GM19043 (cell line): ENCODE results near the gene DNM3.

Source experiments
- ATAC-seq: cut with Tn5 transposase; IDR thresholded peaks from one replicate; pipeline ENCODE4 v1.9.1; 2021; ENCODE audit warnings: low read depth; ENCODE audit not compliant: unreplicated experiment

Gene DNM3

GRCh38 chr1:172398970-172399755 is 557.9 kb downstream of the DNM3 start:
- ATAC-seq, result no peak

DNA sequence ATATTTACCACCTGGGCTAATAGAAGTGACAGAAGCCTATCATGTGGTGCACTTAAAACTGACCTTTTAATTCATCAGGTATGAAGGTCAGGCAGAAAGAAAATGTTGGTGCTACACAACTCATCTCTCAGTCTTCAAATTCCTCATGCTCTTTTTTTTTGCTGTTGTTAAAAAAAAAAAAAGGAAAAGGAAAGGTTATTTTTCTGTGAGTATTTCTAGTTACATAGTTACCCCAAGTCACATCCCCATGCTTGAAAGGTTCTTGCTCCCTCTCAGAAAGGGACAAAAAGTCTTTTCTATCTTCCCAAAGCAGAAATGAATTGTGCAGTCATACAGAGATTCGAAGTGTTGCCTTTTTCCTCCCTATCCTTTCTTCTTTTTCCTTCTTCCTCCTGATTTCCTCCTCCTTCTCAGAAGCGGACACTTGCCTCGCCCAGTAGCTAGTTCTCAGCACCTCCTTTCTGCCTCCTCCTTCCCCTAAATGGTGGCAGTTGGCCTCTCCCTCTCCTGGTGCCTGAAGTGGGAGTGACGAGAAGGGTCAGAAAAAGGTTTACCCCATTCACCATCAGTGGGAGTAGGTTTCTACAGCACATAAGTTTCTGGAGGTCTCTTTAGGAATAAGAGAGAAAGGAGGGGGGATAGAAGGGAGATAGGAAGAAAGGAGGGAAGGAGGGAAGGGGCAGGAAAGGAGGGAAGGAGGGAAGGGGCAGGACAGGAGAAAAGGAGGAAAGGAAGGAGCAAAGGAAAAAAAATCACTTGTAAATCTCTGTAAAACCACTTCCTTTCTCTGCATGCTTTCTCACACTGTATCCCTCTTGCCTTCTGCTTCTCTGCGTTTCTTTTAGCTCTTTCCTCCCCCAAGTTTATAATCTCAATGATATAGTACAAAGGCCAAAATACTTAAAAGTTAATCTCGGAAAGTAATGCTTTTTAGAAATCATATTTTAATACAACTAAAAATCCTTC is 558.7 kb downstream of the DNM3 start:
- ATAC-seq, result no peak

GRCh38 chr1:172400722-172401105 is 559.4 kb downstream of the DNM3 start:
- ATAC-seq, result no peak

DNA sequence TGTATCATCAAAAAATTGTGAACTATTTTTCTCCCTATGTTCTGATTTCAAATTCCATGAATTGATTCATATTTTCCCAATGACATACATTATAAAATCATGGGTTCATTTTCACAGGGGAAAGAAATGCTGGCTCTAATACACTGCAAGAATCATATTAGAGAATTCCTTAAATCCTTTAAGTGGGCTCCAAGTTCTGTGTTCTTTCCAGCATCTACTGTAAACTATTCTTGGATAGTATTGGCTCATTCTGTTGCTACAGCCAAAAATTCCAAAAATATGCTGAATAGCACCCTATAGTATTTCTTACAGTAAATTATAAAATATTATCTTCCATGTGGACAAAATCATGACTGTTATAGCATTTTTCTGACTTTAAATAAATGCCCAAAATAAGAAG is 560.2 kb downstream of the DNM3 start:
- no peak for ATAC-seq

DNA sequence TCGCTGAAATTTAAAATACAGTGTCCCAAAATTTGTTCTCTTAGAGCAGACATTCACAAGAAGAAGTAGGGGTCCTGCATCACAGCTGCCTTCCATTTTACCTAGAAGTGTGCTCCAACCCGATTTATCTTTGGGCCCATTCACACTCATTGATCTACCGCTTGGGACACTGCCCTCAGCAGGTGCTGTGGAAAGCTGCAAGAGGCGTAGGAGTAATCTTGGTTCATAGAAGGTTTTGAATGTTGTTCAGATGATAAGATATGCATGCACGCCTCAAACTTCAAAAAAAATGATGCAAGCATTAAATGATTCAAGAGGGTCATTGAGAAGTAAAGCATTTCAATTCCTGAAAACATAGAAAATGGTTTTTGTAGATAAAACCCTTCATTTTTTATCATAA is 560.6 kb downstream of the DNM3 start:
- no peak for ATAC-seq

DNA sequence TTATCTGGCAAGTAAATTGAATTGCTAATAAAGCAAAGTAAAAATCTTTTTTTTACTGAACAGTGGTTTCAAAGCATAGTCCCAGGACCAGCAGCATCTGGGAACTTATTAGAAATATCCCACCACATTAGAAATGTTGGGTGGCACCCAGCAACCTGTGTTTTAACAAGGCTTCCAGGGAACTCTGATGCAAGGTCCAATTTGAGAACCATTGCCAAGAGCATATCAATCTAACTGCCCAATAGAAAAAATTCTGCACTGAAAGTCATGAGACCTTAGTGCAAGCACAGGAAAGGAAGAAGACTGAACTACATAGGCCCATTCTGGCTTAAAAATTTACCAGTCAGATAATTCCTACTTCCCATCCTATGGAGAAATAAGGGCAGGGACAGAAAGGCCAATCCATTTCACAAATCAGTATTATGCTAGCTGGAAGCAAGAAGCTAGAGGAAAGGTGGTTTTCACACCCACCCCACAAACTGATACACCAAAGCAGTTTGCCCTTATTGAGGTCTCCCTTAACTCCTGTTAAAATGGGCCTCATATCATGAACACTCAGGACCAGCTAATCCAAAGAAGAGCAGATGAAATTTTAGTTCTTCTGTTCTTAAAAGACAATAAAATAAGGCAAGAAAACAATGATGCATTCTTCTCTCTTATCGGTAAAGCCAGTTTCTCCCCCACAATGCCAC is 561.7 kb downstream of the DNM3 start:
- ATAC-seq, result no peak

DNA sequence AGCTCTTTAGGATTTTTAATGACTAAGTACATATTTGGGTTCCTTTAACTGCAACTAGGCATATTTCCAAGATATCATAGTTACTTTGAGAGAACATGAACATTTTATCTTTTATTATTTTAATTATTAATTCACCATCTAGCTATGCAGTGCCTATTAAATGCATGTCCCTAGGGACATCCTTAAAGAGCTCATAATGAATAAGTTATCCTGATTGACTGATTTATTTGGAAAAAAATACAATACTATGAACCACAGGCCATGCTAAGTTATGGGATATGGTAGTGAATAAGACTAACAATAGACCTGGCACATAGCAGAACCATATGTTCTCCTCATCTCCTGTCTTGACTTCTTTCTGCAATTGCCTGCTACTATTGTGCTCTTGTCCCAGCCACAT is 562.8 kb downstream of the DNM3 start:
- no peak for ATAC-seq

DNA sequence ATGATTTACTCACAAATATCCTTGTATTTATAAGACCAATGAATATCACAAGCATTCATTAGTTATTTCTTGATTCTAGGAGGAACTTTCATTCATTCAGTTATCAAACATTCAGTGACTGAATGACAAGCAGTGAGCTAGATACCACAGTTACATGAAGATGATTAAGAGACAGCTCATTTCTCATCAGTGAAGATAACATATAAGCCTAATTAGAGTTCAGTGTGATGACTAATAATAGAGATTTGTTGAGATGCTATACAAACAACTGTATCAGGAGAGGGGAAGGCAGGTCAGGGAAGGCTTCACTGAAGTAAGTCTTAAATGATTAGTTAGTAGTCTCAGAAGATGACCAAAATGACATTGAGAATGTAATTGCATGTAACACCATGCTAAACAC is 564.6 kb downstream of the DNM3 start:
- no peak for ATAC-seq

GRCh38 chr1:172406968-172407367 is 565.7 kb downstream of the DNM3 start:
- ATAC-seq, result no peak

- no peak for ATAC-seq
Measured at GRCh38 chr1:172408958-172409357, 567.7 kb downstream of the DNM3 start.

DNA sequence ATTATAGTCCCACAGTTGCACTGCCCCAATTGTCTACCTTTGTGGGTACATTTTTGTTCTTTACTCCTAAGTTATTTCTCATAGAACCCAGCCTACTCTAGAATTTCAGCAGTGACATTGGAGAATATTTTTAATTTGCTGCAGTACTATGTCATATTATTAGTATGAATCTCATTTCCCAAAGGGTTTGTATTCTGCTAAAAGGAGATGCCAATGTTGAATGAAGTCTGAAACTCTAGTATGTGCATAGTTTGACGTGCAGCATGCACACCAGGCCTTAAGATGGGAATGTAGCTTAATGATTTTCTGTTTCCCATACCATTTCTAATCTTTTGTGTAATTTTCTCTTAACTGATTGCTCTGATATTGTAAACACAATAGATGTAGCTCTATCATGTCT is 568.7 kb downstream of the DNM3 start:
- no peak for ATAC-seq

DNA sequence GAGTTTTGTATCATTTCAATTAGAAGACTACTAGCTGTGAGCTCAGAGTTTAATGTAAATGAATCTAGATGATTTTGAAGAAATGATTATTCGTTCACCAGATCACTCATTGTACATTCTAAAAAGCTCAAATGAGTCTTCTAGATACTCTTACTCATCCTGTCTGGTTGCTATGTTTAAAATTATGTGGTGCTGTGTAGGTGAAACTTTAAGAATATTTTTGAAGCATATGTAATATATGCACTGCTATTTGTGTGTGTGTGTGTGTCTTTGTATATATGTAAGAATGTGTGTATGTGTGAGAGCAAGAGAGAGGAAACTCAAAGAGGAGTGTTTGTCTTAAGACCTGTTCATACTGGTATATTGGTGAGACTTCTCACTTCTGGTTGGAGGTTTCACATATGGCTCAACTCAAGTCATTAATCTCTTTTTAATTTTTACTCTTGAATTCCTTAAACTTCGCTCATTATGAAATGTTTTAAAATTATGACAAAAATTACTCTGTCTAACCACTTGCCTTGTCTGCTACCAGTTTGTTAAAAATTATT is 570.6 kb downstream of the DNM3 start:
- ATAC-seq, result no peak

DNA sequence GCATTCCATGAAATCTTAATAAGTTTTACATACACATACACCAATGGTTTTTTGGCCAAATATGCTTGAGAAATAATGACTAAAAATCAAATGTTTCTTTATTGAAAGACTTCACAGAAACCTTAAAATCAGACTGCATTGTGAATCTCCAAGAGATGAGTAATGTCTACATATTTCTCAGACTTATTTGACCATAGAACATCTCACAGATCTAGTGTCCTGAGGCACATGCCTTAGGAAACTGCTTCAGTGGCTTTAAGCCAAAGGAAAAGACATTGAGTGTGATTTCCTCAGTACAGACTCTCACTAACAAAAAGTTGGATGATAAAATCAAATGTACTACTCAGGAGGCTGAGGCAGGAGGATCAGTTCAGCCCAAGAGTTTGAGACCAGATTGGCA is 573.0 kb downstream of the DNM3 start:
- ATAC-seq, result no peak

DNA sequence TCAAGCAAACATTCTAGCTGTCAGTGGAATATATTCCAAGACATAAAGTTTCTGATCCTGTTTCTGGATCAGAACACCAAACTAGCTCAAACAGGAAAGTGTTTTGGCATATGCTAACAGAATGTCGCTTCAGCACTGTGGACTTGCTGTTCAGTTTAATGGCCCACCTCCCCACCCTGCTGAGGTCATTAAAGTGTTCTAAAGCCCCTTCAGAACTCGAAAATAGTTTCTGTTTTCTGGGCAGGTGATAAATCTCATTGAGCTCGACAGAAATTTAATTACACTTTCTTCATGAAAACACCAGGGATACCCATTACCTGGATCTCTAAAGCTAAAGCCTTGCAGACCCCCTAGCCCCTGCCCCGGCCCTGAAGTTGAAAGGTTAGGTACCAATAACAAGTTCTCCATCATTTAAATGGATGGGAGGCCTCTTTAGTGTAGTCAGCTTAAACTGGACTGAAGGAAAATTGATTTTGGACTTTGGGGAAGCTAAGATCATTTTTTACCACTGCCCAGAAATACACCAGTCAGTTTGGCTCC is 575.3 kb downstream of the DNM3 start:
- no peak for ATAC-seq

DNA sequence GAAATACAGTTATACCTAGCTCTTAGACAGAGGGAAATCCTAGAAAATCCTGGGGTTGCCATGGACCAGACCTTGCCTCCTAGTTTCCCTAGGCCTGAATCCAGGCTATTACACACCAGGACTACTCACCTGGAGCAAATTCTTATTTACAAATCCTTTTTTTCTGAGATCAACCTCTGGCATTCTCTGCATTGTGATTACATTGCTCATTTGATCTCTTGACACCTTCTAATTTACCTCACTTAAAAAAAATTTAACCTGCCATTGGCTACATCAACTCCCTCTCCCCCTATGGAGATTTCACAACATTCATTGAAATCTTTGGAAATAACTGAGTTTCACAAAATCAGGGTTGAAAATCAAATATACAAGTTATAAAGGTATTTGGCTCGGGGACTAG is 576.3 kb downstream of the DNM3 start:
- ATAC-seq, result no peak

- no peak for ATAC-seq
Measured at GRCh38 chr1:172420385-172420784, 579.1 kb downstream of the DNM3 start, which contains the start of gene C1orf105. TSS of gene C1orf105 (plus strand) at chr1:172420685. CDS start at chr1:172420886, 201 bp downstream.

DNA sequence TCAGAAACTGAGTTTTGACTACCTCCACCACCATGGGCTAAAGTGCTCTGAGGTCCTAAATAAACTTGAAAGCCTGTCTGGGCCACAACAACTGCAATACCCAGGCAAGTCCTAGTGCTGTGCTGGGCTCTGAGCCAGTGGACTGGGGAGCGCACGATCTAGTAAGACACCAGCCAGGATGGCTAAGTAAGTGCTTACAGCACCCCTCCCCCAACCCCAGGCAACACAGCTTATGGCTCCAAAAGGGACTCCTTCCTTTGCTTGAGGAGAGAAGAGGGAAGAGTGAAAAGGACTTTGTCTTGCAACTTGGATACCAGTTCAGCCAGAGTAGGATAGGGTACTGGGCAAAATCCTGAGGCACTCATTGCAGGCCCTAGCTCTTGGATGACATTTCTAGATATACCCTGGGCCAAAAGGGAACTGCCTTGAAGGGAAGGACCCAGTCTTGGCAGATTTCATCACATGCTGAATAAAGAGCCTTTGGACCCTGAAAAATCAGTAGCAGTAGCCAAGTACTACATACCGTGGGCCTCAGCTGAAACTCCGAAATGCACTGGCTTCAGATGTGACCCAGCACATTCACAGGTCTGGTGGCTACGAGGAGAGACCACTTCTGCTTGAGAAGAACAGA is 580.8 kb downstream of the DNM3 start:
- ATAC-seq, result no peak

GRCh38 chr1:172423336-172423735 is 582.0 kb downstream of the DNM3 start:
- ATAC-seq, result no peak

DNA sequence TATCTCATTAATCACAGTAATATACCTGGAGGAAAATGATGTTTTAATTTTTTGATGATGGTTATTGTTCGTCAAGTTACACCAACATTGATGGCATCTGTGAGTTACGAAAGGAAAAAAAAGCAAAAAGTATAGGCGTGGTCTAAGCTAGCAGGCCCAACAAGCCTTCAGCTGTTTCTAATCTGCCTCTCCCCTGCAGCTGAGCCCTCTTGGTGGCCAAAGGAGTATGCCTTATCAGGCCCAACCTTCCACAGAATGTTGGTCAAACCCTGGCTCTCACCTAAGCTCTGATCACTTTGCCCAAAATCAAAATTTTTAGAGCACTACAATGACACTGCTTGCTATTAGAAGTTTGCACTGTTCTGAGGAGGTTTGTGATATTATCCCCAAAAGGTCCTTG is 584.0 kb downstream of the DNM3 start:
- ATAC-seq, result no peak

DNA sequence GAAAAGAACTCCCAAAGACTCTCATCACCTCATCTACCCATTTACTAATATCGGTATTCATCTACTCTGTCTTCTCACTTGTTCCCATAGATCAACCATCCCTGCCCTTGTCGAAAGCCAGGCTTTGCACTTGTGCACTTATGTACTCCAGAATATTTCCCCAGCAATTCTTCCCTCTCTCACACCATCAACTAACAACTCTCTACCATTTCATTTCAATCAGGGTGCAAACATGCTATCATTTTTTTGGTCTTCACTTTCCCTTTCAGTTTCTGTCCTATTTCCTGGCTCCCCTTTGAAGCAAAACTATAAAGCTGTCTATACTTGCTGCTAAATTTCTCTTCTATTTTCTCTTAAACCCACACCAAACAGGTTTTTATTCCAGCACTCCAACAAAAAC is 585.9 kb downstream of the DNM3 start:
- no peak for ATAC-seq
